Endothelial cell of umbilical vein (primary cell): ENCODE measurements around the gene RFNG.

ENCODE experiments used
- MAX ChIP-seq: IDR thresholded peaks from 2 replicates; pipeline ENCODE4 v1.6.1; 2011; ENCODE audit not compliant: insufficient read depth, insufficient read length
- TF ChIP-seq, protein P1 (sequence below), 2 donors: IDR thresholded peaks; 1 replicate in 1 of 2; 2 replicates in 1 of 2; pipeline ENCODE4 v1.5.1; 2011; ENCODE audit warnings: low read length in 2 of 2, mild to moderate bottlenecking in 2 of 2, moderate library complexity in 2 of 2, control low read depth in 1 of 2, inconsistent platforms in 1 of 2, low read depth in 1 of 2; ENCODE audit not compliant: insufficient read depth in 1 of 2; ENCODE audit errors: extremely low read depth in 1 of 2

GRCh38 chr17:82082456-82082855 lies 30.8 kb upstream of the RFNG start:
- TF ChIP-seq, protein P1, sequence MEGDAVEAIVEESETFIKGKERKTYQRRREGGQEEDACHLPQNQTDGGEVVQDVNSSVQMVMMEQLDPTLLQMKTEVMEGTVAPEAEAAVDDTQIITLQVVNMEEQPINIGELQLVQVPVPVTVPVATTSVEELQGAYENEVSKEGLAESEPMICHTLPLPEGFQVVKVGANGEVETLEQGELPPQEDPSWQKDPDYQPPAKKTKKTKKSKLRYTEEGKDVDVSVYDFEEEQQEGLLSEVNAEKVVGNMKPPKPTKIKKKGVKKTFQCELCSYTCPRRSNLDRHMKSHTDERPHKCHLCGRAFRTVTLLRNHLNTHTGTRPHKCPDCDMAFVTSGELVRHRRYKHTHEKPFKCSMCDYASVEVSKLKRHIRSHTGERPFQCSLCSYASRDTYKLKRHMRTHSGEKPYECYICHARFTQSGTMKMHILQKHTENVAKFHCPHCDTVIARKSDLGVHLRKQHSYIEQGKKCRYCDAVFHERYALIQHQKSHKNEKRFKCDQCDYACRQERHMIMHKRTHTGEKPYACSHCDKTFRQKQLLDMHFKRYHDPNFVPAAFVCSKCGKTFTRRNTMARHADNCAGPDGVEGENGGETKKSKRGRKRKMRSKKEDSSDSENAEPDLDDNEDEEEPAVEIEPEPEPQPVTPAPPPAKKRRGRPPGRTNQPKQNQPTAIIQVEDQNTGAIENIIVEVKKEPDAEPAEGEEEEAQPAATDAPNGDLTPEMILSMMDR (IDR thresholded peaks at IDR 0.05; ENCODE audit: extremely low read depth in 1 of 2, insufficient read depth in 1 of 2, low read depth in 1 of 2, low read length in 2 of 2): no peak
- TF ChIP-seq MAX: no peak
